ENCODE results near the gene MASP1.
"Not testable (repeated sequence)": the region's sequence is repeated elsewhere in the genome, so short reads cannot be mapped to it uniquely, and the experiment has no call there.

MASP1 gene

DNA sequence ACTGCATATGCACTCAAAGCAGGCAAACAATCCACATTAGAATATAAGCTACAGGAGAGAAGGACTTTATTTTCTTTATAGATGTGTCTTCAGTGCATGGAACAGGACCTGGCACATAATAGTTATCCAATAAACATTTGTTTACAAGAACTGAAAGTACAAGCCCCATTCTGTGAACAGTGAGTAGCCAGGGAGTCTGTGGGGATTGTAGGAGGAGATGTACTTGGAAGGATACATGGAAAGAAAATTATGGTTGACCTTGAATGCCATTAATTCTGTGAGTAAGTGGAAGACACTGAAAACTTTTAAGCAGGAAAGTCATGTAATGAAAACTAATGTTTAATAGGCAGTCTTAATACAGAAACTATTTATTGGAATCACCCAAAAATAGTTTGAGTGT lies 28.3 kb downstream of the MASP1 start:
- no peak for DNase-seq

DNA sequence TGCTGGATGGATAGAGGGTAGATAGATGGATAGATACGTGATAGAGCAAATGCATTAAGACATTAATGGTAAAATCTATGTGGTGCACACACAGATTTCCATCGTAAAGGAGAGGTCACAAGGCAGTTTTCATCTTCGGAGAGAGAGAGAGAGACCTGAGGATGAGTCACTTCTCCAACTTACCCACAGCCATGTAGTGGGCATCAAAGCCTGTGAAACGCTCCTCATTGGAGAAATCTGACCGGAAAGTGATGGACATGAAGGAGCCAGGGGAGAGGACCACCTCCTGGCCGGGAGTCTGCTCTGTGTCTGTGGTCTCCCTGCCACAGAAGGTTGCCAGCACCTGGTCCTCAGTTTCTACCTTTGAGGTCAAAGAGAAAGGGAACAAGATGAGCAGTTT lies 29.2 kb downstream of the MASP1 start:
- no peak for DNase-seq

DNA sequence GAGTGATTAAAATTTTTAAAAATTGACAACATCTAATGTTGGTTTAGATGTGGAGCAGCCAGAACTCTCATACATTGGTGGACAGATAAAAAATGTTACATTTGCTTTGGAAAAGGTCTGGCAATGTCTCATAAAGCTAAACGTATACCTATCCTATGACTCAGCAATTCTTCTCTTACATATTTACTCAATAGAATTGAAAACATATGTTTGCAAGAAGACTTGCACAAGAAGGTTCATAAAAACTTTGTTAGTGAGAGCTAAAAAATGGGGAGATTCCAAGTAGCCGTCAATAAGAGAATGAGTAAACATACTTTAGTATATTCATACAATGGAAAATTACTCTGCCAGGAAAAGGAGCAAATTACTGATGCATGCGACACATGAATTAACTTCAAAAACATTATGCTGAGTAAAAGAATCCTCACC lies 30.0 kb downstream of the MASP1 start:
- no peak for DNase-seq

DNA sequence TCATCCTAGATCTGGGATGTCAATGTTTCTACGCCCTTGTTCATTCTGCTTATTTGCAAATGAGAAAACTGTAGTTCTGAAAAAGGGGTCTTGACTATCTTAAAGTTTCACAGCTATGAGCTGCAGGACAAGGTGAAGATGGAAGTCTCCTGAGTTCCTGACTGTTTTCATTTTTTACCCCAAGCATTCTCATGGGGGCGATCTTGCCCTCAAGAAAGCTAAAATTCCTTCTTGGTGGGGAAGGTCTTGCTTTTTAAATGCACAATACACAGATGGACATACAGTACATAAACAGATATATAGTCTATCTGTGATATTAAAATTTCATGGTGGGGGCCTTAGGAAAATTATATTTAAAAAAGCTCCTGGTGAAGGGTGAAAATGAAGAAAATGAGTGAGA lies 32.4 kb downstream of the MASP1 start:
- no peak for DNase-seq

DNA sequence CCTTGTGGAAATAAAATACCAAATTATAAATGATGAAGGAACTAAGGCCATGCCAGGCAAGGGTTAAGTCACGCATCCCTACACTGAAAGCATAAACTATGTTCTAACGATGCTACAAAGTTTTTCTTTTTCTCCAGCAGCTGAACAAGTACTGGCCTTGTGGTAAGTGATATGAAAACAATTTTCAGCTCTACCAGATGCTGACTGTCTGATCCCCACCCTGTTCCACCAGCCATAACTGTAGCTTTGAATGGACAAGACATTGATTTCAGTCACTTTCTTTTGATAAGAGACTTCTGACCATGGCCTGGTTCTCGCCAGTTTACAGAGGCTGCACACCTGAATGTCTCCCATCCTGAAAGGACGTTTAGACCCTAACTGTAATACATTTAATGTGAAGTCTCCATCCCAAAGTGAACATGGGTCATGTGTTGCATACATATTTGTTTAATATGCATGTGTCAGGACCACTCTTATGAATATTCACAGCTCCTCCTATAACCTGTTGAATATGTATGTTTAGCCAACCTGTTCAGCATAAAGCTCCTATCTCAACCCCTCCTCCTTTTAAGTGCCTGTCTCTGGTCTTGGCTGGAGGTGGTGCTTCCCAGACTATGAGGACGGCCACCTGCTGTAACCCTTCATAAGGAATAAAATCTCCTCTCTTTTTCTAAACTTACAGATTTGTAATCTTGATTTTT lies 33.4 kb downstream of the MASP1 start:
- no peak for DNase-seq

DNA sequence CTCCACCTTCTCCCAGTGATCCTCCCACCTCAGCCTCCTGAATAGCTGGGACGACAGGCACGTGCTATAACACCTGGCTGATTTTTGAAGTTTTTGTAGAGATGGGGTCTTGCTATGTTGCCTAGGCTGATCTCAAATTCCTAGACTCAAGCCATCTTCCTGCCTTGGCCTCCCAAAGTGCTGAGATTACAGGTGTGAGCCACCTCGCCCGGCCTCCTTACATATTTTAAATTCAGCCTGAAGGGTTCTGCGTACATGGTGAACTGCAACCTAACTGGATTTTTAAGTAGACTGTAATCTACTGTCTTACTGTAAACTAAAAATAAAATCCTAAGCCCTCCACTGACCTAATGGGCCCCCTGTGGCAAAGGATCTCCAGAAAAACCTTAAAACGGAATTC lies 34.1 kb downstream of the MASP1 start:
- DNase-seq = no peak

DNA sequence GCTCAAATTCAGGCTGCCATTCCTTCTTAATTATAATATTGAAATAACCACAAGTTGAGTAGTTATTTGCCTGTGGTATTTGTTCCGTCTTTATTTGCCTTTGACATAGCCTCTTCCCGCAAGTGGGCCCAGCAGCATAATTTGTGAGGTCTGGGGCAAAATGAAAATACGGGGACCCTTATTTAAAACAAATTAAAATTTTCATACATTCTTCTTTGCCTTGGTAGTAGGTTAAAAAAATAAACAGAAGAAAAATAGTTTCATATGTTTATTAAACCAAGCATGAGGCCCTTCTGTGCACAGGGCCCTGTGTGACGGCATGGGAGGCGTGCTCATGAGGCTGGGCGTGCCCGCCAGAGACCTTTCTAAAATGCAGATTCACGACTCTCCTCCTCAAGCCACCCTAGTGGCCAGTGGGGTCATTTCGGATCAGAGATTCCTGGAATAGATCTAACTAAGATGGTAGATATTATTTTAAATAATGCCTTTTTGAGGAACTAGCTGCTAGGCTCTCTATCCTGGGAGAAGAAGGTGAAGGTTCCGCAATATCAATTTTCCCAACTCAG lies 35.4 kb downstream of the MASP1 start:
- no peak for DNase-seq

DNA sequence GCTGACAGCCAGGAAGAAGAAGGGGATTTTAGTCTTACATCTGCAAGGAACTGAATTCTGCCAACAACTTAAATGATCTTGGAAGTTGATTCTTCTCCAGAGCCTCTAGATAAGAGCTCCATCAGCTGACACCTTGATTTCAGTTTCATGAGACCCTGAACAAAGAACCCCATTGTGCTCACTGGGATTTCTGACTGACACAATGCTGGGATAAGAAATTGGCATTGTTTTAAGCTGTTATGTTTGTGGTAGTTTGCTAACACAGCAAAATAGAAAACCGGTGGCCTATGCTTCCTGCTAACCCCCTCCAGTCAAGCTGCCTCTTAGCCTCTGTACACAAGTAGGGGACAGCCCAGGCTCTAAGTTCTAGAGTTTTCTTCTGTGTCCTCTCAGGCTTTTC lies 36.2 kb downstream of the MASP1 start:
- DNase-seq = no peak

DNA sequence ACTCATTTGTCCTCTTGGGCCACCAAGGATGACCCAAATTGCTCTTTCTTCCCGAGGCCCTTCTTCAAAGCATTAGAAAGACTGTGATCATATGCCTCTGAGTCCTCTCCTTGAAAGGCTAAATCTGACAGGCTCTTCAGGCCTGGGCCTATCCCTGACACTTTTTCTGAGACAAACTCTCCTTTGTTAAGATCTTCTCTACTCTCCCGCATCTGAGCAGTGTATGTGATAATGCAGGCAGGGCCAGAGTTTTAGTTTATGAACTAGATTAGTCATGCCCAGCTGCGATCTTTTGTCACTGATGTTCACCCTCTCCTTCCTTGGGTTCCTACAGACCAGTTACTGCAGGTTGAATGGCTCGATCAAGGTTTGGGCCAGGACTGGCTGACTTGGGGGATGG lies 39.2 kb downstream of the MASP1 start:
- DNase-seq = no peak

DNA sequence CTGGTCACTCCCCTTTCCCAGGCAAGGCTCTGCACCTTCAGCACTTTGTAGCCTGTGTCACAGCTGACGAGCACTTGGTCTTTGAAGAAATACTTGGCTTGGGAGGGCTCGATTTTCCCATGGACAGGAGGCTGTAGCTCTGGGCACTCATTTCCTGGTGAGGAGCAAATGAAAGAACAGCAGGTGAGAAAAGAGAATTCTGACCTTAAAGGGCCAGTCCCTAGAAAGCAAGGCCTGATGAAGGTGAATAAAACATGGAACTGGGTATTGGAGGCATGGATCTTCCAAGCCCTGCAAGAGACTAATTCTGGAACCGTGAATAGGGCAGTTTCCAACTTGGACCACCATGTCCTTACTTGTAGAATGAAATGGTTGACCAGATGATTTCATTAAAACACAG lies 39.9 kb downstream of the MASP1 start:
- no peak for DNase-seq

DNA sequence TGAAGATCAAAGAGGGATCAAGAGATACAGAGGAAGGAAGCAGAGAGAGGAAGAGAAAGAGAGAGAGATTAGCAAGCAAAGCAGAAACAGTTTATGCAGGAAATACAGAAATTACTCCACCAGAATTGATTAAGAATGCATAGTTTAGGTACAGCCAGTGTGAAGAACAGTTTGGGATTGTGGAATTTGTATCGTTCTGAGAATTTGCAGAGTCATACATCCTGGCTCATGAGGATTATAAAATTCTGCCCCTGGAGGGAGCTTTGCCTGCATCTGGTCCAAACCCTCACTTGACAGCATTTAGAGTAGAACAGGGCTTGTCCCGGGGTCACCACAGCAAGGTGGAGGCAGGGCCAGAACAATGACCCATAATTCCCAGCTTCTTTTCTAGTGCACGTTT lies 44.1 kb downstream of the MASP1 start:
- DNase-seq = no peak

DNA sequence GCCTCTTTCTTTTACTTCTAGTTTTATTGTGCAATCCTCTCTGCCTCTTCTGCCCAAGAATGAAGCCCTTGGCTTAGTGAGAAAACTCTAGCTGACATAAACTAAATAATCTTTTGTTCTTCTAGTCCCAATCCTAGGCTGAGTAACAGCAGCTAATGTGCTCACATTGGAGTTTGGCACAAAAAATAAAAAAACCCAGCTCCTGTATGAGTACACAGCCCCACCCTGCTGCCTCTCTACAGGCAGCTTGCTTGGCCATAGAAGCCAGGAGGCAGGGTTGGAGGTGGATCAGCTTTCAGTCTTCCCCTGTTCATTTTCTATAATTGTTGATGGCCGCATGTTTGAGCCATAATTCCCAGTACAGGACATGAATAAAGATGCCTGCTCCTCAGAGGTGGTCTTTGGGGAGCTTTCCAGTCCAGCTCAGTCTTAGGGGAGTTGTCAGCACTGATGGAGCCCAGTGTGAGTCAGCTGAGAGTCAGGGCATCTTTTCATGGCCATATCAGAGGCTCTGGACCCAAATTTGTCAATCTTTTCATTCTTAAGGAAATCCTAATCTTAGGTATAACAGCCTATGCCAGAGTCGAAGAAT lies 47.5 kb downstream of the MASP1 start:
- DNase-seq = no peak

DNA sequence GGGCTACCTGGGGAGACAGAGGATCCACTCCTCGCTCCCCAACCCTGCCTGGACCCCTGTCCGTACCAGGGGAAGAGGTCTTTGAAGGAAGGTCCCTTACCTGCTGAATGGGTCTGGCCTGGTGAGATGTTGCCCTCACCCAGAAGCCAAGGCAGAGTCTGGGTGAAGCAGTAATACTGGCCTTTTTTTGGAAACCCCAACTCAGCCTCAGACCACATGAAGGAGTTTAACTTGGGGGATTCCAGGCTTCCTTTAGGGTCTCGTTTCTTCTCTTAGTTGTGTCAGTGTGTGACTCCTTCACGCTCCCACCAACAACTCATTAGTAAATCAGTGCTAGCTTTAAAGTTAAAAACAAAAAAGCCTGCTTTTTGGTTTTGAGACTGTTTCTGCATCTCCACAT lies 48.6 kb downstream of the MASP1 start:
- no peak for DNase-seq

DNA sequence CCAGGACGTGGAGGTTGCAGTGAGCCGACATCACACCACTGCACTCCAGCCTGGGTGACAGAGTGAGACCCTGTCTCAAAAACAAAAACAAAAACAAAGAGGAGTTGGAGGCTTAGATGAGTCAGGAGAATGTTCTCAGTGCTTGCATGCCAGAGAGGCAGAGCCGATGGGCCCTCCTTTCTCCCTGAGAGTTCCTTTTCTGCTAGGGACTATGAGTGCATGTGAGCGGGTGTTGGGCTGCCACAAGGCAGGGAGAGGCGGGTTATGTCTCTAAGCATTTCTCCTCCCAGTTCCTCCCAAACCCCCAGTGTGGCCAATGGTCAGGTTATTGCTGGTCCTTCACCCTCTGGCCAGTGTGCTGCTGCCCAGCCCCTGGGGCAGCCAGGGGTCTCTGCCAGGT lies 49.1 kb downstream of the MASP1 start:
- DNase-seq = no peak

DNA sequence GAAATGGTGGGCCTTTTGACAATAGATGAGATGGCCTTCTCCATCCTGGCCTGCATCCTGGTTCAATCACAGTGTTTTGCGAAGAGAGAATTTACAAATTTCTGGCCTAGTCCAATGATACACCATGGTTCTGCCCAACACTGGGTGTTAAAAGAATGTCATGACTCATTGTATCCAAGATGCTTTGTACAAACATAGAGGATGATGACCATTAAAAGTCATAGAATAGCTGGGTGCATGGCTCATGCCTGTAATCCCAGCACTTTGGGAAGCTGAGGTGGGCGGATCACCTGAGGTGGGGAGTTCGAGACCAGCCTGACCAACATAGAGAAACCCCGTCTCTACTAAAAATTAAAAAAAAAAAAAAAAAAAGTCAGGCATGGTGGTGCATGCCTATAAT lies 52.7 kb downstream of the MASP1 start:
- DNase-seq = not testable (repeated sequence)

DNA sequence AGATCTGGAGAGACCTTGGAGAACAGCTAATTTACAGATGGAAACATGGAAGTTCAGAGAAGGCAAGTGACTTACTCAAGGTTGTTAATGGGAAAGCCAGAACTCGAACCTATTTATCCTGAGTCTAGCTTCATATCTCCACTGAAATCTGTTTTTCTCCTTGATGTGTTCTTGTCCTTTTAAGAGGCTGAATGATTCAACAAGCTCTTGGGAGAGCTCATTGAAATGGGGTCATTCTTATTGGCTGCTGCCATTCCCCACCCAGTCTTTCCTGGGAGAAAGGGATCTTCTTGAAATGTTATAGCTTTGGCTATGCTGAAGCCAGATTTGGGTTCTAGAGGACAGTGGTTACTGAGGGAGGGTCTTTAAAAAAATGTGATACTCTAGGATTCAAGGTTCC lies 53.3 kb downstream of the MASP1 start:
- DNase-seq = no peak

DNA sequence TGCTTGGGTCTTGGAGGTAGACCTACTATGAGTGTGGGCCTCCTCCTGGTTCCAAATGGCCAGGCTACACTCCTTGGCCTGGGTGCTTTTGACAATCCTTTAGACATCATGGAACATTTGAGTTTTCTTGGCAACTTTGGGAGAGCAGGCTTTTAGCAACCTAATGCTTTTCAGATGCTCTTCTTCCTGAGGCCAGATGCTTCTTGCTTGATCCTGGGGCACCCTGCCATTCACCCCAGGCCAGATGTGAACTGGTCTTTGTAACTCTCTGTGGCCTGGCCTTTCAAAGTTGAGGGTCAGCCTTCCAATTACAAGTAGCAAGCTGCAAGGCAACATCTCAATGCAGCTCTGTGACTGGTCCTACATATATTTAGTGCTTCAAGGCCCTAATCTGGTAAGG lies 53.8 kb downstream of the MASP1 start:
- no peak for DNase-seq

DNA sequence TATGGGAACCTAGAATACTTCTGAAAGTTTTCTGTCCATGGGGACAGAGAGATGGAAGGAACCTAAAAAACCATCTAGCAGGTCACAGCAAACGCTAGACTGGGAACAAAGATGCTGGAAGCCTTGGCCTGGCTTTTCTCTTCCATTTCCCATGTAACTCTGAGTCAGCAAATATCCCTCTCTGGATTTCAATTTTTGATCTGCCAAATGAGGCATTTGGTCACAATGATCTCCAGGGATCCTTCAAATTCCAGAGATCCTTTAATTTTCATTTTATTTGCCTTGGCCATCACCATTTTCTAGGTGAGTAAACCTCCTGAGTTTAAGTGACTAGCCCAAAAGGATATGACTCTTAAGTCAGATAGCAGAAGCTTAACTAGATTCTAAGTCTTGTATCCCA lies 54.6 kb downstream of the MASP1 start:
- no peak for DNase-seq

DNA sequence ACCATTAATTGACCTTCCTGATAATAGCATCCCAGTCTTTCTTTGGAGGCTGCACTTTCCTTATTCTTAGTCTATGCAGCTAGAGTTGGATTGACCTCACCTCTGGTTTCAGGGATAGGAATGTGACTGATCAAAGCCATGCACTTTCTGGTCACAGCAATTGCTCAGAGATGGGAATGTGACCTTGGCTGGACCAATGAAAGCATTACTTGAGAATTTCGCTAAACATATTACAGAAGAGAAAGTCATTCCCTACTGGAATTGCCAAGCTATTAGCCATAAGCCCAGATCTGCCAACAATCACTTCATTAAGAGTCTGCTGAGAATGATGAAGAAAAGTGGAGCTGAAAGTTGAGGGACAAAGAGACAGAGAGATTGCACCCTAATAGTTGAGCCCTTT lies 61.5 kb downstream of the MASP1 start:
- DNase-seq = no peak

DNA sequence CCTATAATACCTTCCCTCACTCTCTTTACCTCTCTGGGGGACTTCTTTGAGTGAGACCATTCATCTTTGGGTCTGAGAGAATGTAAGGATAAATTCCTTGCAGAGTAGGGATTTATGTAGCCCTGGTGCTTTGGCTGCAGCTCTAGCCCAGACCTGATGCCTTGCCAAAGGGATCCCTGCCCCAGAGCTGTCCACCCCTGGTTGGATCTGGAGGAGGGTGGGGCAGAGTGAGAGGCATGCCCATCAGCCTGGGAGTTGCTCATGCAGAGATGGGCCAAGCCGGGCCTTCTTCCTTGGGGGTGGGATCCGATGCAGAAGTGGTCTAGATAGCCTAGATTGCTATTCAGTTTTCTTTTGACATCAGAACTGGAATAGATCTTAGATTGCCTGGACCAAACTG lies 62.8 kb downstream of the MASP1 start:
- DNase-seq = no peak

DNA sequence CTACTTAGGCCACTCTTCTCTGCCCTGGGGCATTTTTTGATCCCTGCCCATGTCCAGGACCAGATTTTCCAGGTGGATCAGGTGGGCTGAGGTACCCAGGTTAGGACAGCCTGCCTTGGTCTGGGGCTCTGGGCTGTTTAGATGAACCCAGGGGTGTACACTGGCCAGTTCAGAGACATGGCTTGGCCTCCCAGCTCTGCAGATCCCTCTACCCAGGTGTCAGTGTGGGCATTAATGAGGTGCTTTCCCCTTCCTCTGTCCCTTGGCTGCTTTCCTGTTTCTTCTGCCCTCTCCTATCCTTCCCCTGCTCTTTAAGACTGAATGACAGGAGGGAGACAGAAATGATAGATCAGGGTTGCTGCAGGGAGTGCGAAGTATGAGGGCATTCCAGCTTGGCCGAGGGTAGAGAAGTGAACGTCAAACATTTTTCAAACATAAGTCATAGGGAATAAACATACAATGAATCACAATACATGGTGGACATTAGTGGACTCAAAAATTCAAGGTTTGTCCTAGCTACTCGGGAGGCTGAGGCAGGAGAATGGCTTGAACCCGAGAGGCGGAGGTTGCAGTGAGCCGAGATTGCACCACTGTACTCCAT lies 63.8 kb downstream of the MASP1 start:
- DNase-seq = no peak

DNA sequence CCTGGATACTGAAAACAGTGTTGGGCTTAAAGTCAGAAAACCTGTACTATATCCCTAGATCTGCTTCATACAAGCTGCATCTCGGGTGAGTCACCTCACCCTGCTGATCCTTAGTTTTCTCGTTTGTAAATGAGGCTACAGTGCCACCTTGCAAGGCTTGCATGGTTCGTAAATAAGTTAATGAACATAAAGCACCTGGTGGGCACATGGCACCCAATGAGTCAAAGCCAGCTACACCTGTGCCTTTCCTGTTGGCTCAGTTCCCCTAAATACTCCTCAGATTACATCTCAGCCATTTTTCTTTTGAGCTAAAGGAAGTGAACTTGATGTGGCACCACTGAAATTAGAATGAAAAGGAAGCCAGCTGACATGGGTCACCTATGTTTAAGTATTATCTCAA lies 67.7 kb downstream of the MASP1 start:
- DNase-seq = no peak

DNA sequence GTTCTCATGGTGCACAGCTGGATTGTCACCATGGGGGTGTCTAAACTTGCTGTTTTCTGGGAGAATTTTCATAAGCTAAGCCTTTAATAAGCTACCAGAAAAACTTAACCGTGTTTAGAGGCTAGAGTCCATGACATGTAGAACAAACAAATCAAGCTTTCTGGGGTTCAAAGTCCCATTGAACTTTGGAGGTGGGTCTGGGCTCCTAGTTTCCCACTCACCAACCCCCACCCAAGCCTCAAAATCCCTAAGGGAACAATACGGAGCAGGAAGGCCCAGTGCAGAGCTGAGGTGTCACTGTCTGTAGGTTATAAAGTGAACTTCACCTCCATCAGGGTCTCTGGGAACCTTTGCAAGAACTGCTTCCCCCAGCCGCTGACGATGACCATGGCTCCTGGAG lies 68.7 kb downstream of the MASP1 start:
- DNase-seq = no peak

DNA sequence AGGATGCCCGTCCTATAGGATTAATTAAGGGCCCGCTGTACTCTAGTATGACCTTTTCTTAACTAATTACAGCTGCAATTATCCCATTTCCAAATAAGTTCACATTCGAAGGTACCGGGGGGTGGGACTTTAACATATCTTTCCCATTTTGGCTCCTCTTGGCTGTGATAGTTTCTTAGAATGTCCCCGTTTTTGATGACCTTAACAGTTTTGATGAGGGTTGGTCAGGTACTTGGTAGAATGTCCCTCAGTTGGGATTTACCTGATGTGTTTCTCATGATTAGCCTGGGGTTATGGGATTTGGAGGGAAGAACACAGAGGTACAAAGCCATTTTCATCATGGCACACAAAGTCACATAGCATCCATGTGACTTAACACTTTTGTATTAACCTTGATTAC lies 76.1 kb downstream of the MASP1 start:
- DNase-seq = no peak

DNA sequence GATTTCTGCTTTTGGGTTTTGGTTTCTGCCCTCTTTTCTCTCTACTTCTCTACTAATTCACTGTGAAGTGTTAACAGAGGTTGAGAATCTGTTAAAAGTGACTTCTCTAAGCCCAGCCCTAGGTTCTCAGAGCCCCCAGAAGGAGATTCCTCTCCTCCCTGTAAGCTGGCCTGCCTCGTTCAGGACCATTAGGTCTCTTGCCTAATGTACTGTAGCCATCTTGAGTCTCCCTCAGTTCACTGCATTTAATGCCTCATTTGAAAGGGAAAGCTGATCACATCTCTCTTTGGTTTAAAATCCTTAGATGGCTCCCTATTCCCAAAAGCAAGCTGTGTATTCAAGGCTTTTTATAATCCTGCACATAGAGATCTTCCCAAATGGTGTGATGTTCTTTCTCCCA lies 77.9 kb downstream of the MASP1 start:
- no peak for DNase-seq

Measured in activated naive CD4-positive, alpha-beta T cell treated with Interleukin-2 at 50 U/mL for 16 hours (primary cell).